HG03354 (cell line): ENCODE measurements around the gene GKN1.

Experiments used
- ATAC-seq: cut with Tn5 transposase; IDR thresholded peaks from one replicate; pipeline ENCODE4 v1.9.1; 2021; ENCODE audit warnings: mild to moderate bottlenecking; ENCODE audit not compliant: unreplicated experiment, poor library complexity, severe bottlenecking

Gene GKN1

GRCh38 chr2:69026691-69027459 is 52.4 kb downstream of the GKN1 start:
- ATAC-seq: no peak
